PC-9 (cell line): ENCODE data around the gene PFKFB4.

Source experiments
- CTCF ChIP-seq: fragments of 200-600 bp; sonication (generic); conservative IDR thresholded peaks from 2 replicates; pipeline ENCODE4 v1.6.1; 2017; ENCODE audit warnings: mixed run types, antibody characterized with exemption, mild to moderate bottlenecking, moderate library complexity
- EZH2 ChIP-seq: fragments of 200-600 bp; sonication (generic); IDR thresholded peaks from 2 replicates; pipeline ENCODE4 v1.8.0; 2017; ENCODE audit warnings: antibody characterized with exemption, low read depth

GRCh38 chr3:48472673-48472922 is 84.0 kb downstream of the PFKFB4 start:
- TF ChIP-seq CTCF (no peak), EZH2 (no peak)
